ENCODE measurements around the gene GRIK4.

DNA sequence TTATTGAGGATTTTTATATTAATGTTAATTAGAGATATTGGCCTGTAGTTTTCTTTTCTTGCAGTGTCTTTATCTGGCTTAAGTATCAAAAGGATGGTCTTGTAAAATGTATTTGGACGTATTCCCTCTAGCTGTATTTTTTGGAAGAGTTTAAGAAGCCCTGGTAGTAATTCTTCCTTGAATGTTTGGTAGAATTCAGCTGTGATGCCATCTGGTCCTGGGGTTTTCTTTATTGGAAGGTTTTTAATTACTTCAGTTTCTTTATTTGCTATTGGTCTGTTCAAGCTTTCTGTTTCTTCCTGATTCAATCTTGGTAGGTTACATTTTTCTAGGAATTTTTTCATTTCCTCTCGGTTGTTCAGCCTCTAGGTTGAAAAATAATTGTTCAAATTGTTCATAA is 257.4 kb downstream of the GRIK4 start:
- TF ChIP-seq, protein P1, sequence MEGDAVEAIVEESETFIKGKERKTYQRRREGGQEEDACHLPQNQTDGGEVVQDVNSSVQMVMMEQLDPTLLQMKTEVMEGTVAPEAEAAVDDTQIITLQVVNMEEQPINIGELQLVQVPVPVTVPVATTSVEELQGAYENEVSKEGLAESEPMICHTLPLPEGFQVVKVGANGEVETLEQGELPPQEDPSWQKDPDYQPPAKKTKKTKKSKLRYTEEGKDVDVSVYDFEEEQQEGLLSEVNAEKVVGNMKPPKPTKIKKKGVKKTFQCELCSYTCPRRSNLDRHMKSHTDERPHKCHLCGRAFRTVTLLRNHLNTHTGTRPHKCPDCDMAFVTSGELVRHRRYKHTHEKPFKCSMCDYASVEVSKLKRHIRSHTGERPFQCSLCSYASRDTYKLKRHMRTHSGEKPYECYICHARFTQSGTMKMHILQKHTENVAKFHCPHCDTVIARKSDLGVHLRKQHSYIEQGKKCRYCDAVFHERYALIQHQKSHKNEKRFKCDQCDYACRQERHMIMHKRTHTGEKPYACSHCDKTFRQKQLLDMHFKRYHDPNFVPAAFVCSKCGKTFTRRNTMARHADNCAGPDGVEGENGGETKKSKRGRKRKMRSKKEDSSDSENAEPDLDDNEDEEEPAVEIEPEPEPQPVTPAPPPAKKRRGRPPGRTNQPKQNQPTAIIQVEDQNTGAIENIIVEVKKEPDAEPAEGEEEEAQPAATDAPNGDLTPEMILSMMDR (IDR thresholded peaks at IDR 0.05; ENCODE audit: insufficient read depth, low read length), result no peak
- no peak for TF ChIP-seq POLR2AphosphoS5 (IDR thresholded peaks at IDR 0.05; ENCODE audit: low read depth)
- no peak for TF ChIP-seq SPI1 (IDR thresholded peaks at IDR 0.05; ENCODE audit: borderline replicate concordance, low read depth)
- TF ChIP-seq, protein P2, sequence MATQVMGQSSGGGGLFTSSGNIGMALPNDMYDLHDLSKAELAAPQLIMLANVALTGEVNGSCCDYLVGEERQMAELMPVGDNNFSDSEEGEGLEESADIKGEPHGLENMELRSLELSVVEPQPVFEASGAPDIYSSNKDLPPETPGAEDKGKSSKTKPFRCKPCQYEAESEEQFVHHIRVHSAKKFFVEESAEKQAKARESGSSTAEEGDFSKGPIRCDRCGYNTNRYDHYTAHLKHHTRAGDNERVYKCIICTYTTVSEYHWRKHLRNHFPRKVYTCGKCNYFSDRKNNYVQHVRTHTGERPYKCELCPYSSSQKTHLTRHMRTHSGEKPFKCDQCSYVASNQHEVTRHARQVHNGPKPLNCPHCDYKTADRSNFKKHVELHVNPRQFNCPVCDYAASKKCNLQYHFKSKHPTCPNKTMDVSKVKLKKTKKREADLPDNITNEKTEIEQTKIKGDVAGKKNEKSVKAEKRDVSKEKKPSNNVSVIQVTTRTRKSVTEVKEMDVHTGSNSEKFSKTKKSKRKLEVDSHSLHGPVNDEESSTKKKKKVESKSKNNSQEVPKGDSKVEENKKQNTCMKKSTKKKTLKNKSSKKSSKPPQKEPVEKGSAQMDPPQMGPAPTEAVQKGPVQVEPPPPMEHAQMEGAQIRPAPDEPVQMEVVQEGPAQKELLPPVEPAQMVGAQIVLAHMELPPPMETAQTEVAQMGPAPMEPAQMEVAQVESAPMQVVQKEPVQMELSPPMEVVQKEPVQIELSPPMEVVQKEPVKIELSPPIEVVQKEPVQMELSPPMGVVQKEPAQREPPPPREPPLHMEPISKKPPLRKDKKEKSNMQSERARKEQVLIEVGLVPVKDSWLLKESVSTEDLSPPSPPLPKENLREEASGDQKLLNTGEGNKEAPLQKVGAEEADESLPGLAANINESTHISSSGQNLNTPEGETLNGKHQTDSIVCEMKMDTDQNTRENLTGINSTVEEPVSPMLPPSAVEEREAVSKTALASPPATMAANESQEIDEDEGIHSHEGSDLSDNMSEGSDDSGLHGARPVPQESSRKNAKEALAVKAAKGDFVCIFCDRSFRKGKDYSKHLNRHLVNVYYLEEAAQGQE (IDR thresholded peaks at IDR 0.05; ENCODE audit: insufficient replicate concordance, low read depth), result no peak
